Subcutaneous adipose tissue (tissue), 4 donors: ENCODE data around the gene FUOM. TPM values are rescaled to one million over a fixed set of nuclear protein-coding genes. Genes with fewer than 3 reads are reported as not detected.

Experiments used
- total RNA-seq, 4 donors: library from RNA; depleted of rRNA; stranded (reverse); fragments of >200 nt; gene quantifications; one replicate each; pipeline ENCODE4 v1.1.0, GENCODE V29; 2016
- TF ChIP-seq, protein P1 (sequence below): fragments of 450-650 bp; IDR thresholded peaks from one replicate; pipeline ENCODE4 v1.5.1; 2016; ENCODE audit warnings: low read depth, mild to moderate bottlenecking, control low read depth, antibody characterized with exemption, moderate library complexity

Gene FUOM
- total RNA-seq, 4 donors from 2014 or later: 16.5 to 43.2 (median 29.6) TPM

DNA sequence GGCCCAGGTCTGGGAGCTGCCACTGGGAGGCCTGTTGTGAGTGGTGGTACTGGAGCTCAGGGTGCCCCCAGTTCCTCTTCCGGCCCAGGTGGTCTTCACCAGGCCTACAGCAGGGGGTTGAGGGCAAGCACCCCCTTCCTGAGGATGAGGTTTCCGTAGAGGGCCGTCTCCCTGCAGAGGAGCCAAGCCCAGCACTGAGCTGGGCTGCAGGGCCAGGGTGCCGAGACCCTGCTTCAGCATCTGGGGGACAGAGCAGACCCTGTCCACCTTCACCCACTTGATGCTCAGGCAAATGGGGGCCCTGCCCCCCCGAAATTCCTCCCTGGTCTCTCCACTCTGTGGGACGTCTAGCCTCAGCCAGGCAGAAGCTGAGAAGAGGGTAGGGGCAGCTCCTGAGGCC lies 2.6 kb downstream of the FUOM start:
- TF ChIP-seq, protein P1, sequence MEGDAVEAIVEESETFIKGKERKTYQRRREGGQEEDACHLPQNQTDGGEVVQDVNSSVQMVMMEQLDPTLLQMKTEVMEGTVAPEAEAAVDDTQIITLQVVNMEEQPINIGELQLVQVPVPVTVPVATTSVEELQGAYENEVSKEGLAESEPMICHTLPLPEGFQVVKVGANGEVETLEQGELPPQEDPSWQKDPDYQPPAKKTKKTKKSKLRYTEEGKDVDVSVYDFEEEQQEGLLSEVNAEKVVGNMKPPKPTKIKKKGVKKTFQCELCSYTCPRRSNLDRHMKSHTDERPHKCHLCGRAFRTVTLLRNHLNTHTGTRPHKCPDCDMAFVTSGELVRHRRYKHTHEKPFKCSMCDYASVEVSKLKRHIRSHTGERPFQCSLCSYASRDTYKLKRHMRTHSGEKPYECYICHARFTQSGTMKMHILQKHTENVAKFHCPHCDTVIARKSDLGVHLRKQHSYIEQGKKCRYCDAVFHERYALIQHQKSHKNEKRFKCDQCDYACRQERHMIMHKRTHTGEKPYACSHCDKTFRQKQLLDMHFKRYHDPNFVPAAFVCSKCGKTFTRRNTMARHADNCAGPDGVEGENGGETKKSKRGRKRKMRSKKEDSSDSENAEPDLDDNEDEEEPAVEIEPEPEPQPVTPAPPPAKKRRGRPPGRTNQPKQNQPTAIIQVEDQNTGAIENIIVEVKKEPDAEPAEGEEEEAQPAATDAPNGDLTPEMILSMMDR: no peak

DNA sequence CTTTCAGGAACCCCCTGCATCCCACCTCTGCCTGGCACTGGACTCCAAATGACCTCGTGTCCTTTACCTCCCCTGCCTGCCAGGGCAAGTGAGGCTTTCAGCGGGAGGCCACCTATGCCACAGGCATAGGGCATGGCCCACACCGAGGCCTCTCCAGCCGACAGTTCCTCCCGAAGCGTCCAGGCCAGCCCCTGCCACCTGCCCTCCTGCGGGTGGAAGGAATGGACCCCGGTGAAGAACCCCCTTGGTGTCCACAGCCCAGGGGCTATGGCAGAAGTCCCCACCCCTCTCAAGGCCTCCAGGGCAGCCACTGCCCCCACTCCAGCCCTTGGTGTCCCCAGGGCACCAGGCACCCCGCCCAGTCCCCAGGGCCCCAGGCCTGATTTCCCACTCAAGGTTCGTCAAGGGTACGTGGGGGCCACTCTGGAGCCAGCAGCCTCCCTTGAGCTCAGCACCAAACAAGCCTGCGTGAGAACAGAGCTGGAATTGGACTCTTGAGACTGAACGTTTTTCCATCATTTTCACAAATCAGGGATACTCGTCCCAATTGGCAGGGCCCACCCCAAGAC lies 3.1 kb downstream of the FUOM start:
- TF ChIP-seq, protein P1: no peak

DNA sequence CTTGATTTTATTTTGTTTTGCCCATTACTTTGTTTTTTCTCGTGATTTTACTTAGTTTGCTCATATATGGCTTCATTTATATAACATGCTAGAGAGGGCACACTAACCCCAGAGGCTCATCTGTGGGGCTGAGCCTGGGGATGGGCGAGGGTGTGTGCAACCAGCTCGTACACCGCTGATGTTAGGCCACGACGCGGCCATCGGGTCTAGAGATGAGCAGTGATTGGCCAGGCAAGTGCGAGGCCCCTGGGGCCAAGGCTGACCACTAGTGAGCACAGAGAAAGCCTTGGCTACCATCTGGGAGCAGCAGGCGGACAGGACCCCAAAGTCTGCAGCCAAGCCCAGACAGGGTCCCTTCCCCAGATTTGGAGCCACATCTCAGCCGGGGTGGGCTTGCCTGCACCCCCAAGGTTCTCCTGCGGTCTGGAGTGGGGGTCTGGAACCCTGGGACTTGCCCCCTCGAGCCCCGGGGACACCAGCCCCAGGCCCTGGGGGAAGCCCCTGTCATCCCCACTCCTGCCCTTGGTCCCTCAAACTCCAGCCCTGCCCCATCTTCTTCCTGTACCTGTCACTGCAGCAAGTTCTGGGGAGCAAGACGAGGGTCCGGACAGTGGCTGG lies 3.7 kb downstream of the FUOM start:
- TF ChIP-seq, protein P1: no peak

DNA sequence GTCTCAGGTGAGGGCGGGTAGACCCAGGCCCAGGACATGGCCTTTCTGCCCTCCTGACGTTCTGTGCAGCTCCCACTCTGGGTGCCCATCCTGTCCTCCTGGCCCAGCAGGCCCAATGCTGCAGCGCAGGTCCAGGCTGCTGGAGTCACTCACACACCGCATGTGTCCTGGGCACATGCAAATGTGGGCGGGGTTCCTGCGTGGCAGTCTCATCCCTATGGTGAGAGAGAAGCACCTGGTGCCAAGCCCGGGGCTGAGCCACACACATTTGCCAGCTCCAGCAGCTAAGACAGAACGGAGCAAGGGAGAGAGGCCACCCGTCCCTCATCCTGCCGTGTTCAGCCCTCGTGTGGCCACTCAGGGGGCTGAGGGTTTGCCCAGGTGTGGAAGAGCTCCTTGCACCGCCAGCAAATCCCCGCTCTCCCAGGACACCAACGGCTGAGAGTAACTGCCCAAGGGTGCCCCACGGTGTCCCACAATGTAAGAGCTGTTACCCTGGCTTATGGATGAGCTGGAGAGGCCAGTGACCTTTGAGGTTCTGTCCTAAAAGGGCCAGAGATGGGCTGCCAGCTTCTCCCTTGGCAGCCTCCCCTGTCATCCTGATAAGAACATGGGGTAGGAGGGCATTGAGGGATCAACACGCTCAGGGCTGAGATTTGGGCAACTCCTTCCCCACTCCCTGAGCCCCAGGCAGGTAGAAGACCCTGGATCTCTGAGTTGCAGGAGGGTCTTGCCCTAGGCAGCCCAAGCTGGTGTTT lies 4.4 kb downstream of the FUOM start:
- TF ChIP-seq, protein P1: no peak

DNA sequence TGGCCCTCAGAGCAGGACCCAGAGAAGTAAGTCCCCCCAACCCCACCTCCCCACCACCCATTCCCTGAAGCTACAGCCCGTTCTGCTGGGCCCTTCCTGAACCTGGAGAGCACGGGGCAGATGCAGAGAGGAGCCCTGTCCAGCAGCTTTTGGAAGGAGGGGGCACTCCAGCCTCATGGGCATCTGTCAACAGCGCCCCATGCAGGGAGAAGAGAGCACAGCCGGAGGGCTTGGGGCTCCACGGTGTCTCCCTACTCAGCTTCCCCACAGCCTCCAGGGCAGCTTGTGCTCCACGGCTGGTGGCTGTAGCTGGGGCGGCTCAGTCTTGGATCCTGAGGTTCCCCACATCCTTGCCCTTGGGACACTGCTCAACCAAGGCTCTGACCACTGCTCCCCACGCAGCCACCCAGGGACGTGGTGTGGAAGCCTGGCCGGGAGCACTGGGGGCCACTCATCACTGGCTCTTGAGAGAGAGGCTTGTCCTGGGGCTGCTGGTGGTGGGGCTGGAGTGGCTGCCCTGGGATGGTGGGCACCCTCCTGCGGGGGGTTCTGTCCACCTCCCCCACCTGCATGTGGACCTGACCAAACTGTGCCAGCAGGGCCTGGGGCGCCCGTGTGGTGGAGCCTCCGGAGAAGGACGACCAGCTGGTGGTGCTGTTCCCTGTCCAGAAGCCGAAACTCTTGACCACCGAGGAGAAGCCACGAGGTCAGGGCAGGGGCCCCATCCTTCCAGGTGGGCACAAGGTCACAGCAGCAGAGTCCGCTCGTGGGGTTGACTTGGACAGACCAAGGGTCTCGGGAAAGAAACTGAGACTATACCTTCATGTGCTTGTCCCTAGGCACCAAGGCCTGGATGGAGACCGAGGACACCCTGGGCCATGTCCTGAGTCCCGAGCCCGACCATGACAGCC lies 6.2 kb downstream of the FUOM start:
- TF ChIP-seq, protein P1: no peak

DNA sequence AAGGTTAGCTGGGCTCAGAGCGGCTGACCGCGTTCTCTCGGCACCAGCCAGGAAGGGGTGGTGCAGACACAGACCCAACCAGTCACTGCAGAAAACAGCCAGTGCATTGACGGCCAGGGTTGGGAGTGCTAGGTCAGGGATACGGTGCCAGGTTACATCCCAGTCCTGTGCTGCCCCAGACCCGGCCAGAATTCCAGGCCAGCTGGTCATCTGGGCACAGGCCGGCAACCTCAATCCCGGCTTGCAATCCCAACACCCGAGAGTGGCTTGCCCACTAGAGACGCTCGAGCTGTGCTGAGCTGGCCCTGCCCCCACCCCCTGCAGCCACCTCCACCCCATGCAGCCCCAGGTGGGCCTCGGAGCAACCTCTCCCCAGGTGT lies 6.9 kb downstream of the FUOM start:
- TF ChIP-seq, protein P1: no peak
